ENCODE data around the gene LCOR.
A peak's percentile ranks its signal among the peaks of the same experiment; 100 is the strongest.
"Not testable (repeated sequence)": the region's sequence is repeated elsewhere in the genome, so short reads cannot be mapped to it uniquely, and the experiment has no call there.

The LCOR gene

GRCh38 chr10:96840841-96841518, 8.9 kb downstream of the LCOR start:
- no peak for DNase-seq (ENCODE audit: low read depth)

- no peak for DNase-seq (ENCODE audit: low read depth)
Observed at GRCh38 chr10:96842896-96843723, 11.0 kb downstream of the LCOR start.

GRCh38 chr10:96843823-96844222, 11.7 kb downstream of the LCOR start:
- no peak for DNase-seq (ENCODE audit: low read depth)

GRCh38 chr10:96846395-96846794, 14.3 kb downstream of the LCOR start:
- DNase-seq (ENCODE audit: low read depth), result no peak

- DNase-seq (ENCODE audit: low read depth), result no peak
Observed at GRCh38 chr10:96846926-96847325, 14.8 kb downstream of the LCOR start.

GRCh38 chr10:96847356-96847755, 15.3 kb downstream of the LCOR start:
- not testable (repeated sequence) for DNase-seq (ENCODE audit: low read depth)

GRCh38 chr10:96850113-96850512, 18.0 kb downstream of the LCOR start:
- DNase-seq (ENCODE audit: low read depth), result no peak

GRCh38 chr10:96850825-96851224, 18.7 kb downstream of the LCOR start:
- DNase-seq (ENCODE audit: low read depth), result peak; percentile 90

- no peak for DNase-seq (ENCODE audit: low read depth)
Observed at GRCh38 chr10:96851281-96851680, 19.2 kb downstream of the LCOR start.

GRCh38 chr10:96856317-96856716, 24.2 kb downstream of the LCOR start:
- DNase-seq (ENCODE audit: low read depth), result no peak

- DNase-seq (ENCODE audit: low read depth), result no peak
Observed at GRCh38 chr10:96857301-96858012, 25.4 kb downstream of the LCOR start.

GRCh38 chr10:96858038-96858705, 26.1 kb downstream of the LCOR start:
- no peak for DNase-seq (ENCODE audit: low read depth)

- no peak for DNase-seq (ENCODE audit: low read depth)
Observed at GRCh38 chr10:96858706-96859050, 26.6 kb downstream of the LCOR start.

- no peak for DNase-seq (ENCODE audit: low read depth)
Observed at GRCh38 chr10:96860631-96861277, 28.7 kb downstream of the LCOR start.

- DNase-seq (ENCODE audit: low read depth), result no peak
Observed at GRCh38 chr10:96863922-96864543, 31.9 kb downstream of the LCOR start.

- no peak for DNase-seq (ENCODE audit: low read depth)
Observed at GRCh38 chr10:96873086-96873485, 41.0 kb downstream of the LCOR start.

- no peak for DNase-seq (ENCODE audit: low read depth)
Observed at GRCh38 chr10:96873756-96874467, 41.8 kb downstream of the LCOR start.

- no peak for DNase-seq (ENCODE audit: low read depth)
Observed at GRCh38 chr10:96878057-96878456, 46.0 kb downstream of the LCOR start.

GRCh38 chr10:96880575-96880974, 48.5 kb downstream of the LCOR start:
- DNase-seq (ENCODE audit: low read depth), result no peak

- DNase-seq (ENCODE audit: low read depth), result no peak
Observed at GRCh38 chr10:96889415-96890171, 57.5 kb downstream of the LCOR start.
